Measurements from ENCODE around the gene CUL4A. TPM values are rescaled to one million over a fixed set of nuclear protein-coding genes. Genes with fewer than 3 reads are reported as not detected.

Gene CUL4A
- total RNA-seq, 1 donor from 2014 or later = 86.8 TPM

GRCh38 chr13:113179374-113180230 is 29.8 kb upstream of the CUL4A start:
- no peak for DNase-seq (ENCODE audit: low spot score)

DNA sequence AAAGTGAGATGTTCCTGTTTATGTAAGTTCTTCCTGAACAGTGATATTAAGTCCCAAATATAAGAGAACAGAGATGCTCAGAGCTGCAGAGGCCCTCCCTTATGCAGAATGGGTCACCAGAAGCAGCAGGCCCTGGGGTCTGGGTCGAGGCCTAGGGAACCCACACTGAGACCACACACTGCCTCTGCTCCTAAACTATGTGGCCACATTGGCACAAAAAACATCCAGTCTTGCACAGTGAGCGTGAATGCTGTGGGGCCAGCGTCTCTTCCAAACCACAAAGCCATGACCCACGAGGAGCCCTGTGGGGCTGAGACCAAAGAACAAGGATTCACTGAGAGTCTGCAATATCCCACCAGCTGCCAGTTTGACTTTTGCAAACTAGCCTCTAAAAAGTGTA is 27.4 kb upstream of the CUL4A start:
- DNase-seq (ENCODE audit: low spot score) = no peak

DNA sequence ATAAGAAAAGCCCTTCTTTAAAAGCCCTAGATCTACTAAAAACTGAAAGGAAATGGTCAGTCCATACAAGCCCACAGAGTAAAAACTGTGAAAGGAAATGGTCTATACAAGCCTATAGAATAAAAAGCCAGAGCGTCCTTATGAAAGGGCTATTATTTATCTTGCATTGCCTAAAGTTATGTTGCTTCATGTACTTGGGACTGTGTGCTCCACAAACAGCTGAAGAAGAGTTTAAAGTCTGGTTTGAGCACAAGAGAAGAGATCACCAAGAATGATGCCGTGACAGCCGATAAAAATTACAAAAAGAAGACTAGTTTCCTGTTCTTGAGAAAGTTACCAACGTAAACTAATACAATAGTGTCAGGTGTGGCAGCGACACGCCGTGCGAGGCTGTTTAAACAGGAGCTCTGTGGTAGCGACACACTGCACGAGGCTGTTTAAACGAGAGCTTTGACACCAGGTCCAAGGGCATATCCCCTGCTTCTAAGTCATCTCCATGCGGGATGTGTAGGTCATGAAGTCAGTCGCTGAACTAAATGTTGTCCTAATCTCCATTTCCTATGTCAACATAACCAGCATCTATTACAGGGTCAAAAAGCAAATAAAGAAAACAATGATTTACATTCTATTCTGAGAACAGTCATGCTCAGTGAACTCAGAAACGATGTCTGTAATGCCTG is 25.8 kb upstream of the CUL4A start:
- DNase-seq (ENCODE audit: low spot score) = no peak

- DNase-seq (ENCODE audit: low spot score) = no peak
Observed at GRCh38 chr13:113184568-113185440, 24.6 kb upstream of the CUL4A start.

- no peak for DNase-seq (ENCODE audit: low spot score)
Observed at GRCh38 chr13:113186061-113186900, 23.1 kb upstream of the CUL4A start.

DNA sequence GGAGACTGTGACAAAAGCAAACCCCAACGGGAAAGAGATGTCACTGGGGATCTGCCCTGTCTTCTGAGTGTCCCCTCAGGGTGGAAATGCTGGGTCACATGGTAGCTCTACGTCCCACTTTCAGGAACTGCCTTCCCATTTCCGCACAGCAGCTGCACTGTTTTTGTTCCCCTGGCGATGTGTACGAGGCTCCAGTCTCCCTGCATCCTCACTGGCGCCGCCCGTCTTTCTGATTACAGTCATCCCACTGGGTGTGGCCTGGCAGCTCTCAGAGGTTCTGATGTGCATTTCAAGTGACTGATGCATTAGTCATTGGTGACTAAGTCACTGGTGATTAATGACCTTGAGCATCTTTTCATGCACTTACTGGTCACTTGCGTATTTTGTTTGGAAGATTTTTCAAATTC is 22.1 kb upstream of the CUL4A start:
- peak; percentile 68 for DNase-seq (ENCODE audit: low spot score)

DNA sequence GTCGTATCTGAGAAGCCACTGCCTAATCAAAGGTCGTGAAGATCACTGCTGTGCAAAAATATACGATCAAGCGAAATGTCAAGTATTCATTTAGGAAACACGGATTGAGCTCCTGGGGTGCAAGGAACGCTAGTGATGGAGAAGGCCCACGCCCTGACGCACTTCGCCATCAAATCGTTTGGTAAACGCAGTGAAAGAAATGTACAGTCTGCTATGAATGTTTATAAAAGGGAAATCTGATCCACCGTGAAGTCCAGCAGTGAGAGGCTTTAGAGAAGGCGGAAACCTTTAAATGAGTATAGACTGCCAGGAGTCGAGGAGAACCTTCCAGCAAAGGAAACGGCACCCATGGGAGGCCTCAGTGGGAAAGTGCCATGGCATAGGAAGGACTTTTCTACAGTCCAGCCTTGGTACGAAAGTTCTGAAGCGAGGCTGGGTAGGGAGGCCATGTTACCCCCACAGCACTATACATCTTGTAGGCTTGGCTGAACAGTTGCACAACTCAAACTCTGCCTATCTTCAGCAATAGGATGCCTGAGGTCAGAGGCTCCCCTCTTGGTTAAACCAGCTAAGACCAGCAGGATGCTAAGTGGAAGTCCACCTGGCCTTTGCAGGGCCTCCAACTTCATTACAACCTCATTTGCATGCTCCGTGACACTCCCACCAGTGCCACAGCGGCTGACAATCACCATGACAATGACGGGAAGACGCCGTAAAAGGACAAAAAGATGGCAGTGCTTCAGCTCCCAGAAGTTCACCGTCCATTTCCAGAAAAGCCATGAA is 21.3 kb upstream of the CUL4A start:
- DNase-seq (ENCODE audit: low spot score) = no peak

GRCh38 chr13:113190181-113190580 is 19.2 kb upstream of the CUL4A start:
- no peak for DNase-seq (ENCODE audit: low spot score)

GRCh38 chr13:113192279-113192678 is 17.1 kb upstream of the CUL4A start:
- DNase-seq (ENCODE audit: low spot score) = no peak

GRCh38 chr13:113192902-113193301 is 16.5 kb upstream of the CUL4A start:
- DNase-seq (ENCODE audit: low spot score) = no peak

GRCh38 chr13:113195360-113195759 is 14.1 kb upstream of the CUL4A start:
- no peak for DNase-seq (ENCODE audit: low spot score)

- no peak for DNase-seq (ENCODE audit: low spot score)
Observed at GRCh38 chr13:113196970-113197737, 12.3 kb upstream of the CUL4A start.

DNA sequence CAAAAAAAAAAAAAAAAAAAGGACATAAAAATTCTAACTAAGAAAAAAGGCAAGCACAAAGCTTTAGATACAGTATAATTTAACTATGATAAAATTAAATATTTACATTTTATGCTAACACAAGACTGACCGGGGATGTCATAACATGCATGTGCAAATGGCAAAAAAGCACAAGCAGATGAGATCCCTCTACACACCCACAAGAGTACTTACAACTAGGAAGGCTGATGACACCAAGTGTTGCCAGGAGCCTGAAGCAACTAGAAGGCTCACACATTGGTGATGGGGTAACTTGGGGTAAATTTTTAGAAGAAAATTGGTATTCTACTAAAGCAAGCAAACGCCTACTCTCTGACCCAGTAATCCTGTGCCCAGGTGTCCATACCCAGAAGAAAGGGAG is 7.6 kb upstream of the CUL4A start:
- no peak for DNase-seq (ENCODE audit: low spot score)

DNA sequence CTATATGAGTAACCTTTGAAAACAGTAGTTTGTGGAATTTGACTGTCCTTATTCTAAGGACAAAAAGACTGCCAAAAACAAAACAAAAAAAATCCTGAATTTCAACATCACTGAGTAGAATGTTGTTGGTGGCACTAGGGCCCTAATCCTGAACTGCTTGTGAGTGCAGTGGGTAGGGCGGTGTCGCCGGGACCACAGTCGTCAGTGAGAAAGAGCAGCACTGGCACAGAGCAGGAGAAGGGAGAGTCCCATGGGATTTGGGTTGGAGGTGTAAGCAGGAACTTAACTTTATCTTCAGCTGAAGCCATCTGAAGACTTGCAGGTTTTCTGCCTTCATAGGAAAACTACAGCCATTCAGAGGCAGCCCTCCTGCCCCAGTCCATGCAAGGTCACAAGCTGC is 6.5 kb upstream of the CUL4A start:
- no peak for DNase-seq (ENCODE audit: low spot score)

- no peak for DNase-seq (ENCODE audit: low spot score)
Observed at GRCh38 chr13:113203507-113204377, 5.7 kb upstream of the CUL4A start.

GRCh38 chr13:113204378-113204734 is 5.1 kb upstream of the CUL4A start:
- no peak for DNase-seq (ENCODE audit: low spot score)

DNA sequence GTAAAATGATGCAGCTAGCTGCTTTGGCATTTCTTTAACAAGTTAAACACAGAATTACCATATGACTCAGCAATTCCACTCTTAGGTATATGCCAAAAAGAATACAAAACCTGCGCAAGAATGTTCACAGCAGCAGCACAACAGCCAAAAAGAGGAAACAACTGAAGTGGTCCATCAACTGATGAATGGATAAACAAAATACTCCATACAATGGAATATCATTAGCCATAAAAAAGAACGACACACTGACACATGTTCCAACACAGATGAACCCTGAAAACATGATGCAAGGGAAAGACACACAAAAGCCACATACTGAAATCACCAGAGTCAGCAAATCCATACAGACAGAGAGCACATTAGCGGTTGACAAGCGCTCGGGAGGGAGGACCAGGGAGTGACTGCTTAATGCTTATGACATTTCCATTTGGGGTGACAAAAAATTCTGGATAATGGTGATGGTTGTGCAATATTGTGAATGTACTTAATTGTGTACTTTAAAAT is 3.9 kb upstream of the CUL4A start:
- no peak for DNase-seq (ENCODE audit: low spot score)

DNA sequence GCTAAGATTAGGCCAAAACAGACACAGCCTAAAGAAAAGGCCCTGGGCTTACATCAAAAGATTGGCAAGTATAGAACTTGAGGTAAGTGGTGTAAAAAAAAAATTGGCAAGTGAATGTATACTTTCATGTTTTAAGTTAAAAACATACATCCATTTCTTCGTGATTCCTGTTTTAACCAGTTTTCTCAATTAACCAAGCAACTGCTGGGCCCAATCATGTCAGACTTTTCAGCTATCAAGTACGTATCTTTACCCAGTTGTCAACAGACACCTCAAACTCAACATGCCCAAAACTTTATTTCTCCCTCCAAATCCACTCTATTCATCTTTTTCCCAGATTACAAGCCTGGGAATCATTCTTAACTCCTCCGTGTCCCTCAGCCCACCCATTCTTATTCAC is 2.0 kb upstream of the CUL4A start:
- no peak for DNase-seq (ENCODE audit: low spot score)

Data from ureter (tissue), 1 donor.